ENCODE measurements around the gene IRF8.
A peak's percentile ranks its signal among the peaks of the same experiment; 100 is the strongest.
"Not testable (repeated sequence)": the region's sequence is repeated elsewhere in the genome, so short reads cannot be mapped to it uniquely, and the experiment has no call there.

Gene IRF8

DNA sequence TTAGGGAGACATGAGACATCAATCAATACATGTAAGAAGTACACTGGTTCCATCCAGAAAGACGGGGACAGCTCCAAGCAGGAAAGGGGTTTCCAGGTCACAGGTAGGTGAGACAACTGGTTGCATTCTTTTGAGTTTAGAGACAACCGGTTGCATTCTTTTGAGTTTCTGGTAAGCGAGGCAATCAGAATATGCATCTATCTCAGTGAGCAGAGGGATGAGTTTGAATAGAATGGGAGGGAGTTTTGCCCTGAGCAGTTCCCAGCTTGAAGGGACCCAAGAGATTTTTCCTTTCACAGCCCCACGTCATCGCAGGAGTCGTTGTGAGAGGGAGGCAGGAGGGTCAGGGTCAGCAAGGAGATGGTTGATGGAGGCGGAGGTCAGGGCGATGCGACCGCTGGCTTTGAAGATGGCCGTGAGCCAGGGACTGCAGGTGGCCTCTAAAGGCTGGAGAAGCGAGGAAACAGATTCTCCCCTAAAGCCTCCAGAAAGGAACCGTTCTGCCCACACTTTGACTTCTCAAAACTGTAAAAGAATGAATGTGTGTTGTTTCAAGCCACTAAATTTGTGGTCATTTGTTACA lies 36.5 kb downstream of the IRF8 start:
- DNase-seq (ENCODE audit: low spot score) = no peak

GRCh38 chr16:85935974-85936760 lies 37.2 kb downstream of the IRF8 start:
- peak; percentile 62 for DNase-seq (ENCODE audit: low spot score)

DNA sequence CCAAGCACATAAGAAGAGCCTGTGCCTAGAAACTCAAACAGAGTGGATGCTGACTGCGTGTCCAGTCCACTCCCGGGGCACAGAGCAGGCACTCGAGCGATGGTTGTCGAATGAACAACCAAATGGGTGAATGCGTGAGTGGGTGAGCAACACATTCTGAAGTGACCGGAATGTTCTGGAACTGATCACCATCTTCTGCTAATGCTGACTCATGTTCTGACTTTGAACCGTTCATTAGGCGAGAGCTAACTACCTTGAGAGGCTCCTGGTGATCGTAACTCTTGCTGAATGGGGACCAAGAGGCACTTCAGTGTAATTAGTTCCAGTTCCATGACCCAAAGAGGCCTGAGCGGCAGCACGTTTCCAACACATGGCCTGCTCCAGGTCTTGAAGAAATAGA lies 37.9 kb downstream of the IRF8 start:
- DNase-seq (ENCODE audit: low spot score) = peak; percentile 66

DNA sequence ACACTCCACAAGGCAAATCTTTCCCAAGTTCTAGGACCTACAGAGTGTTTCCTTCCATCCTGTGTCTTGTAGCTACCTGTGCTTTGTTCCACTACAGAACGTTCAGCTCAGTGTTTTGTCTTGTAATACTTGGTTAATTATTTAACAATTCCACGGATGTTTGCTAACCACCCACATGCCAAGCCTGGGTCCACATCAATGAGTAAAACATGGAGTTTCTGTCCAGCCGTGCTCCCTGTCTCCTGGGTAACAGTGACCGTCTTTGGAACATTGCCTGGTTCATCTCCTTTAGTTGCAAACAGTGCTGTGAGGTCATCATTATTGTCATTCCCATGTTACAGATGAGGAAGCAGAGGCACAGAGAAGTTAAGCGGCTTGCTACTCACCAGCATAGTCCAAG lies 41.3 kb downstream of the IRF8 start:
- peak; percentile 99 for DNase-seq (ENCODE audit: low spot score)

DNA sequence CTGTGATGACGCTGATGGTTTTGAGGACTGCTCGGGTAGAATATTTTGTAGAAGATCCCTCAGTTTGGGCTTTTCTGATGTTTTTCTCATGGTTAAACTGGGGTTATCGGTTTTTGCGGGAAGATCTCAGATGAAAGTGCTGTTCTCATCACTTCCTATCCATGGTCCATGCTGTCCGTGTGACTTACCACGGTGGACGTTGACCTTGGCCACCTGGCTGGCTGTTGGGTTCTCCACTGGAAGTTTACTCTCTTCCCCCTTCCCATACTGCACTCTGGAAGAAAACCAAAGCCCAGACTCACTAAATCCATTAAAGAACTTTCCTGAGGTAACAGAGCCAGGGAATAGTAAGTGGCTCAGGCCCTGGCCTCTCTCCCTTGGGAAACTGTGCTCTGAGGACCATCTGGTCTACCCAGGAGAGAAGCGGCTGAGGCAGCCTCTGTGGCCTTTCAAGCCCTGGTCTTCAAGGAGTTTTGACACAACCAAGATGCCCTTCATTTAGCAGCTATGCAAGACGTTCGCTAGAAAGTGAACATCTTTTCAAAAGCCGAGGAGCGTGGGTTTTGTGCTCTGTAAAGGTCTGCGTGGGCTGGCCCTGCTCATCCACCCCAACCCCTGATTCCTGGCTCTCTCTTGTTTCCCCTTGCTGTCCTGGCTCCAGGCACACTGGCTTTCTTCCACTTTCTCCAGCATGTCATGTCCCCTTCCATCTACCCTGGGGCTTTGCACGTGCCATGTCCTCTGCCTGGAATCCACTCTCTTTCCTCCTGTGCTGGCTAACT lies 43.1 kb downstream of the IRF8 start:
- DNase-seq (ENCODE audit: low spot score) = no peak

DNA sequence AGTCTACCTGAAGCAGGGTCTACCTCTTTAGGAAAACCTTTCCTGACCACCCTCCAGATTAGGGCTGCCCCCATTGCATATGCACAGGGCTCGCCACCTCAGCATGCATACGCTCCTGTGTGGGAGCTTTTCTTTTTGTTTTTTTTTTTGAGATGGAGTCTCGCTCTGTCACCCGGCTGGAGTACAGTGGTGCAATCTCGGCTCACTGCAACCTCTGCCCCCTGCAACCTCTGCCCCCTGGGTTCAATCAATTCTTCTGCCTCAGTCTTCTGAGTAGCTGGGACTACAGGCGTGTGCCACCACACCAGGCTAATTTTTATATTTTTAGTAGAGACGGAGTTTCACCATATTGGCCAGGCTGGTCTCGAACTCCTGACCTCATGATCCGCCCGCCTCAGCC lies 43.7 kb downstream of the IRF8 start:
- DNase-seq (ENCODE audit: low spot score) = not testable (repeated sequence)

DNA sequence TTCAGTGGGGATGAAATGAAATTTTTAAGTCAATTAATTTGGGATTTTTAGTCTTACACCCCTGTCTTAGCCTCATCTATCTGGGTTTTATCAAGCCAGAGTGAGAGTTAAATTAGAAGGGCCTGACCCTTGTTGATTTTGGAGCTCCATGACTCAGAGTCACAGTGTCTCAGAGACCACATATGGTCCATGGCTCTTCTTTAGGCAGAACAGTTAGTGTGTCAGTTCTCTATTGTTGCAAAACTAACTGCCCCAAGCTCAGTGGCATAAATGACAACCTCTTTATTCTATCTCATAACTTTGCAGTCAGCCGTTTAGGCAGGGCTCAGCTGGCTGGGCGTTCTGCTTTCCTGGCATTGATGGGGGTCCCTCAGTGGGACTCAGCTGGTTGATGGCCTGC lies 44.7 kb downstream of the IRF8 start:
- DNase-seq (ENCODE audit: low spot score) = no peak

DNA sequence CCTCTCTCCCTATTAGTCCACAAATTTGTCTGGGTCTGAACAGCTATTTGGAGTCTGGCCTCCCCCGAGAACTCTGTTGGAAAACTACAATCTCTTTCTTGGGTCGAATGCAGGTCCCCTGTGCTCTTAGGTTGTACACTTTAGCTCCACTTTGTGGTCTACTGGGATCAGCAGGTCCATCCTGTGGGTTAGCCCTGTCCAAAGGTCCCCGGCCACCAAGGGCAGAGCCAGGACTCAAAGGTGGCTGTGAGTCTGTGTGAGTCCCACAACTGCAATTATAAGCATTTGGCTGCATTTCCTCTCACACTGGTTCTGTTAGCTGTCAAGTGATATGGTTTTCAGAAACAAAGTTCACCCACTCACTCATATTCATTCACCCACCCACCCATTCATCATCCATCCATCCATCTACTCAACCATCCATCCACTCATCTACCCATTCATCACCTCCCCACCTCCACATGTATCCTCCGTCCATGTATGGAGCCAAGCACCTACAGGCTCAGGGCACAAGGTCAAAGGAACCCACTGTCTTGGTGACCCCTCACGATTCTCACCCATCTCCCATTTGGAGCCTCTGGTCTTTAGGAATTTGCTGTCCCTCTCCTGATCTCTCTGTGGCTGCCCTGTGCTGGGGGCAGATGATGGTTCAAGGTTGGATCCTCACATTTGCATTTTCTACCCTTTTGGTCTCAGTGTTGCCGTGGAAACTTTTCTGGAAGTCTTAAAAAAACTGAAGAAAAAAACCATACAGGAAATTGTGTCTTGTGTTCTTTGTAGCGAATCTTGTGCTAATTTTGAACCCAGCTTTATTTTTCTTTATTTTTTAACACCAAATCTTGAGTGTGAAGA lies 45.8 kb downstream of the IRF8 start:
- no peak for DNase-seq (ENCODE audit: low spot score)

- no peak for DNase-seq (ENCODE audit: low spot score)
Observed at GRCh38 chr16:85945424-85945751, 46.4 kb downstream of the IRF8 start.

- no peak for DNase-seq (ENCODE audit: low spot score)
Observed at GRCh38 chr16:85946541-85947124, 47.7 kb downstream of the IRF8 start.

- DNase-seq (ENCODE audit: low spot score) = no peak
Observed at GRCh38 chr16:85947230-85948137, 48.5 kb downstream of the IRF8 start.

GRCh38 chr16:85948138-85948509 lies 49.2 kb downstream of the IRF8 start:
- DNase-seq (ENCODE audit: low spot score) = no peak

DNA sequence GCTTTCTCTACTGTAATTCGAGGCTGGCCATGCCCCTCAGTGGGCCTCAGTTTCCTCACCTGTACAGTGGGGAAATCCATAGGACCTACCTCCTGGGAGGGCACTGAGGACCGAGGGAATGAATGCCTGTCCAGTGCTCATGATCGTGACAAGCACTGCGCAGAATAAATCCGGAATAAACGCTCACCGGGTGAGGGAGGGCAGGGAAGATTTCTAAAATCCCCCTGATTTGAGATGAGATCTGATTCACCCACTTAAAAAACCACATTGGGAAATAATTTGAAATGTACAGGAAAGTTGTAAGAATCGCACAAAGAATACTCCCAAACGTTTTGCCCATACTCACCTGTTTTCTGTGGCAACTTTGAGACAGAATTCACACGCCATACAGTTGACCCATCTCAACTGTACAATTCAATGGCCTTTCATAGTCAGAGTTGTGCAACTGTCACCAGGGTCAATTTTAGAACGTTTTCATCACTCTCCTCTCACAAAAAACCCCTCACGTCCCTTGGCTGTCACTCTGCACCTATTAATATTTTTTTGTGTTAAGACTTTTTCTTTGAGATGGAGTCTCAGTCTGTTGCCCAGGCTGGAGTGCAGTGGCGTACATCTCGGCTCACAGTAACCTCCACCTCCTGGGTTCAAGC lies 49.8 kb downstream of the IRF8 start:
- no peak for DNase-seq (ENCODE audit: low spot score)

GRCh38 chr16:85950136-85950918 lies 51.4 kb downstream of the IRF8 start:
- no peak for DNase-seq (ENCODE audit: low spot score)

DNA sequence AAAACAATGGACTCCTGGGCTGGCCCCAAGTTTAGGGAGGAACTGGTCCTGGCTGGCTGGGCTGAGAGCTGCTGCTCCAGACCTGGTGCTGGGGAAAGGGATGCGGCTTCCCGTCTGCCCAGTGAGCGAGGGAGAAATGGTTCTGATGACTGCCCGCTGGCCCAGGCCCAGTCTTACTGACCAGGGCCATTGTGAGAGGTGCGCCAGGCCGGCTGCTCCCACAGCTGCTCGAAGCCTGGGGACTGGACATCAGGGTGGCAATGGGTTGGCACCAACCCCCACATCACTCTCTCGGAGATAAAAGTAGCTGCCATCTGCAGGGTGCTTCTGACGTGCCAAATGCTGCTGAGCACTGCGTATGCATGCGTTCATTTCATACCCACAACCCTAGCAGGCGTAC lies 53.2 kb downstream of the IRF8 start:
- no peak for DNase-seq (ENCODE audit: low spot score)

DNA sequence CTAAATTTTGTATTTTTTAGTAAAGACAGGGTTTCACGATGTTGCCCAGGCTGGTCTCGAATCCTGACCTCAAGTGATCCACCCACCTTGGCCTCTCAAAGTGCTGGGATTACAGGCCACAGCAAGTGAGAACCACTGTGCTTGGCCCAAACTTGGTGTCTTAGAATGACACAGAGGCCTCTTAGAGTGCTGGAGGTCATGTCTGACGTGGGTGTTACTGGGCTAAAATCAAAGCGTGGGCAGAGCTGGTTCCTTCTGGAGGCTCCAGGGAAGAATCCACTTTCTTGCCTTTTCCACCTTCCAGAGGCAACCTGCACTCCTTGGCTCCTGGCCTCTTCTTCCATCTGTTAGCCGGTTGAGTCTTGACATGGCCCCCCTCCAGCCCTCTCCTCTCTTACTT lies 53.8 kb downstream of the IRF8 start:
- DNase-seq (ENCODE audit: low spot score) = no peak

DNA sequence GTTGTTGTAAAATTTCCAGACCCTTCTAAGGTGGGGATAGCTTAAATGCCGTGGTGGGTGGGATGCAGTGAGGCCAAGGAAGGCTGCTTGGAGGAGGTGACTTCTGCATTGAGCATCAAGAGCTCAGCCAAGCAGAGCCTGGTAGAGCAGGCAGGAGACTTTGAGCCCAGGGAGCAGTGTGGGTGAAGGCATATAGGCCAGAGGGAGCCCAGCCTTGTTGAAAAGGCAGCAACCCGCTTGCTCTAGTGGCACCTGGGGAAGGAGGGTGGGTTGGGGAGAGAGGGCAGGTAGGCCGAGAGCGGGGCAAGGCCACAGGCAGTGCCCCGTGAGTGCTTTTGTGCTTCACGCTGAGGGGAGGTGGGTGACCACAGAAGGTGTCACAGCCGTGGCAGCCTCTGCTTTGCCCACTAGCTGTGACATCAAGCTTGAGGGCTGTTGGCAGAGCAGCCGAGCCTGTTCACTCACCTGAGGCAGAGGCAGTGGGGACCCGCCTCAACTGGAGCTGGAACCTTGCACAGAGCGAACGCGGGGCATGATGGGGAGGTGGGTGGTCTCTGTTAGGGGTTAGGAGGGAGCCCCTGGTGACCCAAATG lies 56.1 kb downstream of the IRF8 start:
- no peak for DNase-seq (ENCODE audit: low spot score)

- DNase-seq (ENCODE audit: low spot score) = no peak
Observed at GRCh38 chr16:85955566-85955965, 56.6 kb downstream of the IRF8 start.

GRCh38 chr16:85956426-85956825 lies 57.5 kb downstream of the IRF8 start:
- DNase-seq (ENCODE audit: low spot score) = no peak

All from kidney tubule cell (primary cell).